NCI-H524 (cell line): ENCODE measurements around the gene EXOC4.

Source experiments
- DNase-seq, 2 experiments: peaks; one replicate each; lab custom pipeline; 2025; lab: John Stamatoyannopoulos, UW

EXOC4 gene

GRCh38 chr7:133934262-133934976 lies 681.5 kb downstream of the EXOC4 start:
- peak; percentile 13 to 30 for DNase-seq

GRCh38 chr7:133934977-133935330 lies 682.1 kb downstream of the EXOC4 start:
- no peak for DNase-seq

- DNase-seq = no peak
Observed at GRCh38 chr7:133936074-133936473, 683.2 kb downstream of the EXOC4 start.

- DNase-seq = no peak
Observed at GRCh38 chr7:133937786-133938185, 684.9 kb downstream of the EXOC4 start.

- peak; percentile 3 to 61 for DNase-seq
Observed at GRCh38 chr7:133940368-133940767, 687.5 kb downstream of the EXOC4 start.

- DNase-seq = no peak
Observed at GRCh38 chr7:133941496-133941895, 688.6 kb downstream of the EXOC4 start.

- DNase-seq = no peak
Observed at GRCh38 chr7:133945497-133945896, 692.6 kb downstream of the EXOC4 start.

- DNase-seq = no peak
Observed at GRCh38 chr7:133947458-133948254, 694.8 kb downstream of the EXOC4 start.

GRCh38 chr7:133948588-133948987 lies 695.7 kb downstream of the EXOC4 start:
- peak in 1 of 2 experiments; percentile 12 for DNase-seq

GRCh38 chr7:133950855-133951254 lies 698.0 kb downstream of the EXOC4 start:
- peak in 1 of 2 experiments; percentile 50 for DNase-seq

GRCh38 chr7:133955208-133955607 lies 702.3 kb downstream of the EXOC4 start:
- DNase-seq = no peak

GRCh38 chr7:133957845-133958244 lies 705.0 kb downstream of the EXOC4 start:
- DNase-seq = no peak

- no peak for DNase-seq
Observed at GRCh38 chr7:133958822-133959221, 705.9 kb downstream of the EXOC4 start.

GRCh38 chr7:133959505-133959904 lies 706.6 kb downstream of the EXOC4 start:
- no peak for DNase-seq

GRCh38 chr7:133961724-133962123 lies 708.8 kb downstream of the EXOC4 start:
- DNase-seq = no peak

GRCh38 chr7:133962646-133963045 lies 709.8 kb downstream of the EXOC4 start:
- peak; percentile 20 to 55 for DNase-seq

GRCh38 chr7:133963629-133964028 lies 710.8 kb downstream of the EXOC4 start:
- DNase-seq = no peak

GRCh38 chr7:133971625-133972024 lies 718.7 kb downstream of the EXOC4 start:
- no peak for DNase-seq

- DNase-seq = no peak
Observed at GRCh38 chr7:133973710-133974109, 720.8 kb downstream of the EXOC4 start.

- DNase-seq = no peak
Observed at GRCh38 chr7:133975130-133975529, 722.3 kb downstream of the EXOC4 start.

GRCh38 chr7:133976140-133976539 lies 723.3 kb downstream of the EXOC4 start:
- DNase-seq = no peak

- DNase-seq = no peak
Observed at GRCh38 chr7:133977409-133978274, 724.8 kb downstream of the EXOC4 start.
